HPDE6-E6E7 (cell line): ENCODE results near the gene SCN3A.

Source experiments
- DNase-seq: peaks from one replicate; pipeline ENCODE4 v3.0.0; 2011; ENCODE audit warnings: missing footprints; ENCODE audit errors: extremely low spot score

The SCN3A gene

GRCh38 chr2:165112789-165113188 is 91.1 kb downstream of the SCN3A start:
- no peak for DNase-seq

- no peak for DNase-seq
Measured at GRCh38 chr2:165112133-165112573, 91.7 kb downstream of the SCN3A start.

- no peak for DNase-seq
Measured at GRCh38 chr2:165110394-165110793, 93.5 kb downstream of the SCN3A start.

GRCh38 chr2:165109915-165110314 is 93.9 kb downstream of the SCN3A start:
- no peak for DNase-seq

GRCh38 chr2:165105926-165106325 is 97.9 kb downstream of the SCN3A start:
- no peak for DNase-seq

- DNase-seq = no peak
Measured at GRCh38 chr2:165087933-165088901, 115.6 kb downstream of the SCN3A start.

GRCh38 chr2:165086337-165086736 is 117.5 kb downstream of the SCN3A start:
- no peak for DNase-seq

- no peak for DNase-seq
Measured at GRCh38 chr2:165083326-165083725, 120.5 kb downstream of the SCN3A start.

GRCh38 chr2:165082479-165082878 is 121.4 kb downstream of the SCN3A start:
- DNase-seq = no peak

GRCh38 chr2:165081276-165081675 is 122.6 kb downstream of the SCN3A start:
- DNase-seq = no peak

- no peak for DNase-seq
Measured at GRCh38 chr2:165079432-165079831, 124.4 kb downstream of the SCN3A start.

GRCh38 chr2:165078913-165079312 is 124.9 kb downstream of the SCN3A start:
- no peak for DNase-seq

- DNase-seq = no peak
Measured at GRCh38 chr2:165074884-165075283, 129.0 kb downstream of the SCN3A start.

- no peak for DNase-seq
Measured at GRCh38 chr2:165074323-165074722, 129.5 kb downstream of the SCN3A start.

- no peak for DNase-seq
Measured at GRCh38 chr2:165070076-165070475, 133.8 kb downstream of the SCN3A start.

GRCh38 chr2:165069151-165069550 is 134.7 kb downstream of the SCN3A start:
- no peak for DNase-seq

GRCh38 chr2:165068487-165068757 is 135.4 kb downstream of the SCN3A start:
- DNase-seq = no peak

- no peak for DNase-seq
Measured at GRCh38 chr2:165067643-165068486, 136.0 kb downstream of the SCN3A start.

GRCh38 chr2:165064743-165065142 is 139.1 kb downstream of the SCN3A start:
- no peak for DNase-seq

GRCh38 chr2:165060411-165060810 is 143.4 kb downstream of the SCN3A start:
- DNase-seq = no peak

GRCh38 chr2:165058476-165059265 is 145.2 kb downstream of the SCN3A start:
- DNase-seq = no peak

- DNase-seq = no peak
Measured at GRCh38 chr2:165057931-165058330, 145.9 kb downstream of the SCN3A start.
